NAMALWA (cell line): ENCODE measurements around the gene SERGEF.

ENCODE experiments used
- DNase-seq: peaks from one replicate; pipeline ENCODE4 v3.0.0-alpha.2; 2015; ENCODE audit warnings: low spot score

The SERGEF gene

GRCh38 chr11:17812091-17812864 lies 200.6 kb downstream of the SERGEF start:
- no peak for DNase-seq

- DNase-seq, result no peak
Measured at GRCh38 chr11:17811352-17811751, 201.5 kb downstream of the SERGEF start.

- no peak for DNase-seq
Measured at GRCh38 chr11:17810746-17811145, 202.1 kb downstream of the SERGEF start.

GRCh38 chr11:17810041-17810440 lies 202.8 kb downstream of the SERGEF start:
- DNase-seq, result no peak

GRCh38 chr11:17807034-17807433 lies 205.8 kb downstream of the SERGEF start:
- DNase-seq, result no peak

GRCh38 chr11:17805873-17806272 lies 207.0 kb downstream of the SERGEF start:
- no peak for DNase-seq

GRCh38 chr11:17805043-17805442 lies 207.8 kb downstream of the SERGEF start:
- DNase-seq, result no peak

GRCh38 chr11:17803754-17804334 lies 209.0 kb downstream of the SERGEF start:
- no peak for DNase-seq

- DNase-seq, result no peak
Measured at GRCh38 chr11:17802491-17802890, 210.4 kb downstream of the SERGEF start.

- DNase-seq, result no peak
Measured at GRCh38 chr11:17801166-17801565, 211.7 kb downstream of the SERGEF start.

- DNase-seq, result no peak
Measured at GRCh38 chr11:17799147-17799546, 213.7 kb downstream of the SERGEF start.

GRCh38 chr11:17798716-17799115 lies 214.1 kb downstream of the SERGEF start:
- DNase-seq, result no peak

GRCh38 chr11:17798253-17798652 lies 214.6 kb downstream of the SERGEF start:
- DNase-seq, result no peak

GRCh38 chr11:17796154-17796553 lies 216.7 kb downstream of the SERGEF start:
- no peak for DNase-seq

GRCh38 chr11:17794981-17795380 lies 217.9 kb downstream of the SERGEF start:
- DNase-seq, result no peak

GRCh38 chr11:17793642-17794170 lies 219.1 kb downstream of the SERGEF start:
- DNase-seq, result no peak

- DNase-seq, result no peak
Measured at GRCh38 chr11:17792161-17792560, 220.7 kb downstream of the SERGEF start.

GRCh38 chr11:17791144-17791543 lies 221.7 kb downstream of the SERGEF start:
- no peak for DNase-seq

GRCh38 chr11:17790453-17790852 lies 222.4 kb downstream of the SERGEF start:
- no peak for DNase-seq

- DNase-seq, result no peak
Measured at GRCh38 chr11:17788084-17788483, 224.8 kb downstream of the SERGEF start.

GRCh38 chr11:17786824-17787525 lies 225.9 kb downstream of the SERGEF start:
- DNase-seq, result no peak

GRCh38 chr11:17783878-17784277 lies 229.0 kb downstream of the SERGEF start:
- DNase-seq, result no peak
